Measurements from ENCODE around the gene THSD4. TPM values are rescaled to one million over a fixed set of nuclear protein-coding genes. Genes with fewer than 3 reads are reported as not detected.

THSD4 gene
- total and polyA plus RNA-seq, 4 donors: 6.0 to 42.4 (median 18.5) TPM

DNA sequence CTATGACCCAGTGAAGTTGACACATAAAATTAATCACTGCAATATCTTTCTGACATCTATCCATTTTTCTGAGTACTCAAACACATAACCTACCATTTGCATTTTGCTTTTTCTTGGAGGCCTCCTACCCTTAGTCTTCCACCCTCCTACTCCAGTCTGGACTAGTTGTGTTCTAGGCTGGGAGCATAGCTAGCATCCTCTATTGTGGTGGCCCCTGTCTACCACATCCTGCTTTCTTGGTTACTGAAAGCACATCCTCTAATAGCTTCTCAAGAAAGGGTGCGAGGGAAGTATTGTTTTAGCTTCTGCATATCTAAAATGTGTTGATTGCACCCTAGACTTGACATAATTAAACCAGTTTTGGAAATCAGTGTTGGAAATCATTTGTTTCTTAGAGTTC is 176.5 kb downstream of the THSD4 start:
- Histone ChIP-seq H3K4me3 (no peak overlapping the region), H3K36me3 (ENCODE audit: control insufficient read depth in 4 of 4, insufficient read depth in 4 of 4, low read length in 4 of 4) (no peaks in the 10 kb centered on the region), H3K27me3 (ENCODE audit: control insufficient read depth in 3 of 3, insufficient read depth in 3 of 3, low read length in 2 of 3) (no peaks in the 10 kb centered on the region), H3K4me1 (ENCODE audit: control insufficient read depth in 5 of 5, insufficient read depth in 5 of 5, low read length in 5 of 5) (peaks cover 0 to 25% (median 5%) of the 10 kb centered on the region in 5 donors), H3K9me3 (ENCODE audit: control insufficient read depth in 4 of 4, insufficient read depth in 3 of 4, low read length in 3 of 4) (peaks cover 0 to 2% (median 0%) of the 10 kb centered on the region in 4 donors), H3K27ac (ENCODE audit: low read depth in 1 of 2, low read length in 1 of 2) (no peak overlapping the region), H3K9ac (ENCODE audit: insufficient read depth in 1 of 2, low read length in 2 of 2) (no peak overlapping the region)
- no peak for TF ChIP-seq CTCF (IDR thresholded peaks at IDR 0.05; ENCODE audit: control extremely low read depth, extremely low read depth)
- WGBS, 2 donors: 74 to 89% methylated on average over 1 of the region's 1 CpG
- DNase-seq (no peak), ATAC-seq (ENCODE audit: insufficient read depth, low FRiP score) (no peak)

- no peak for DNase-seq
- Histone ChIP-seq H3K27me3 (ENCODE audit: control insufficient read depth in 3 of 3, insufficient read depth in 3 of 3, low read length in 2 of 3) (no peaks in the 10 kb centered on the region), H3K4me3 (no peak overlapping the region), H3K4me1 (ENCODE audit: control insufficient read depth in 5 of 5, insufficient read depth in 5 of 5, low read length in 5 of 5) (peaks cover 0 to 19% (median 5%) of the 10 kb centered on the region in 5 donors), H3K9me3 (ENCODE audit: control insufficient read depth in 4 of 4, insufficient read depth in 3 of 4, low read length in 3 of 4) (peaks cover 0 to 2% (median 0%) of the 10 kb centered on the region in 4 donors), H3K27ac (ENCODE audit: low read depth in 1 of 2, low read length in 1 of 2) (peak overlapping the region; percentile 13 to 49), H3K36me3 (ENCODE audit: control insufficient read depth in 4 of 4, insufficient read depth in 4 of 4, low read length in 4 of 4) (no peaks in the 10 kb centered on the region), H3K9ac (ENCODE audit: insufficient read depth in 1 of 2, low read length in 2 of 2) (no peak overlapping the region)
- 24 to 29% methylated on average over 2 of the region's 2 CpGs for WGBS, 2 donors
- no peak for ATAC-seq (ENCODE audit: insufficient read depth, low FRiP score)
- no peak for TF ChIP-seq CTCF (IDR thresholded peaks at IDR 0.05; ENCODE audit: control extremely low read depth, extremely low read depth)
Measured at GRCh38 chr15:71293723-71294122, 178.5 kb downstream of the THSD4 start.

GRCh38 chr15:71294251-71294910 is 179.1 kb downstream of the THSD4 start:
- no peak for TF ChIP-seq CTCF (IDR thresholded peaks at IDR 0.05; ENCODE audit: control extremely low read depth, extremely low read depth)
- H3K9me3 ChIP-seq (ENCODE audit: control insufficient read depth in 4 of 4, insufficient read depth in 3 of 4, low read length in 3 of 4): peaks cover 0 to 2% (median 0%) of the 10 kb centered on the region in 4 donors
- H3K4me3 ChIP-seq: no peak overlapping the region
- H3K36me3 ChIP-seq (ENCODE audit: control insufficient read depth in 4 of 4, insufficient read depth in 4 of 4, low read length in 4 of 4): no peaks in the 10 kb centered on the region
- ATAC-seq (ENCODE audit: insufficient read depth, low FRiP score): no peak
- peak overlapping the region; percentile 72 to 78 for H3K27ac ChIP-seq (ENCODE audit: low read depth in 1 of 2, low read length in 1 of 2)
- H3K4me1 ChIP-seq (ENCODE audit: control insufficient read depth in 5 of 5, insufficient read depth in 5 of 5, low read length in 5 of 5): peaks cover 0 to 19% (median 5%) of the 10 kb centered on the region in 5 donors
- 63 to 64% methylated on average over 12 of the region's 12 CpGs for WGBS, 2 donors
- no peaks in the 10 kb centered on the region for H3K27me3 ChIP-seq (ENCODE audit: control insufficient read depth in 3 of 3, insufficient read depth in 3 of 3, low read length in 2 of 3)
- DNase-seq: no peak
- no peak overlapping the region for H3K9ac ChIP-seq (ENCODE audit: insufficient read depth in 1 of 2, low read length in 2 of 2)

Data from lung (tissue), 12 donors.